NCI-H2029 treated with DMSO at 0.1 percent for 48 hours (cell line): ENCODE measurements around the gene NEU1.
"Not testable (repeated sequence)": the region's sequence is repeated elsewhere in the genome, so short reads cannot be mapped to it uniquely, and the experiment has no call there.

Experiments used
- DNase-seq: peaks from one replicate; lab custom pipeline; 2025; lab: John Stamatoyannopoulos, UW

Gene NEU1

GRCh38 chr6:31862344-31863235 lies at the start of gene NEU1:
TSS of gene NEU1 (minus strand) at chr6:31862821. CDS start at chr6:31862776, 45 bp downstream.
- DNase-seq, result peak; percentile 97

GRCh38 chr6:31911826-31912585 lies 49.4 kb upstream of the NEU1 start:
- no peak for DNase-seq

- DNase-seq, result not testable (repeated sequence)
Measured at GRCh38 chr6:31909298-31909697, 46.7 kb upstream of the NEU1 start.

GRCh38 chr6:31908791-31909190 lies 46.2 kb upstream of the NEU1 start:
- DNase-seq, result no peak

GRCh38 chr6:31908255-31908654 lies 45.6 kb upstream of the NEU1 start:
- not testable (repeated sequence) for DNase-seq

- DNase-seq, result no peak
Measured at GRCh38 chr6:31907158-31907813, 44.7 kb upstream of the NEU1 start.

GRCh38 chr6:31906727-31907126 lies 44.1 kb upstream of the NEU1 start:
- not testable (repeated sequence) for DNase-seq

- DNase-seq, result no peak
Measured at GRCh38 chr6:31906122-31906521, 43.5 kb upstream of the NEU1 start.

- DNase-seq, result no peak
Measured at GRCh38 chr6:31905041-31905440, 42.4 kb upstream of the NEU1 start.

- DNase-seq, result no peak
Measured at GRCh38 chr6:31903957-31904356, 41.3 kb upstream of the NEU1 start.

GRCh38 chr6:31901953-31902643 lies 39.5 kb upstream of the NEU1 start, which contains the start of gene ZBTB12:
TSS of gene ZBTB12 (minus strand) at chr6:31902086. CDS start at chr6:31901305, 781 bp downstream.
- peak; percentile 45 for DNase-seq

GRCh38 chr6:31901415-31901952 lies 38.9 kb upstream of the NEU1 start:
- no peak for DNase-seq

GRCh38 chr6:31900917-31901414 lies 38.3 kb upstream of the NEU1 start:
- no peak for DNase-seq

- no peak for DNase-seq
Measured at GRCh38 chr6:31899882-31900722, 37.5 kb upstream of the NEU1 start.

- no peak for DNase-seq
Measured at GRCh38 chr6:31899215-31899614, 36.6 kb upstream of the NEU1 start.

- peak; percentile 59 for DNase-seq
Measured at GRCh38 chr6:31898383-31899011, 35.9 kb upstream of the NEU1 start.

GRCh38 chr6:31897612-31898382 lies 35.2 kb upstream of the NEU1 start, which contains the start of gene EHMT2:
TSS of gene EHMT2 (minus strand) at chr6:31897698. CDS start at chr6:31897677, 21 bp downstream.
- DNase-seq, result peak; percentile 48

- DNase-seq, result no peak
Measured at GRCh38 chr6:31896856-31897611, 34.4 kb upstream of the NEU1 start.
